ENCODE measurements around the gene JAG1.

Gene JAG1

DNA sequence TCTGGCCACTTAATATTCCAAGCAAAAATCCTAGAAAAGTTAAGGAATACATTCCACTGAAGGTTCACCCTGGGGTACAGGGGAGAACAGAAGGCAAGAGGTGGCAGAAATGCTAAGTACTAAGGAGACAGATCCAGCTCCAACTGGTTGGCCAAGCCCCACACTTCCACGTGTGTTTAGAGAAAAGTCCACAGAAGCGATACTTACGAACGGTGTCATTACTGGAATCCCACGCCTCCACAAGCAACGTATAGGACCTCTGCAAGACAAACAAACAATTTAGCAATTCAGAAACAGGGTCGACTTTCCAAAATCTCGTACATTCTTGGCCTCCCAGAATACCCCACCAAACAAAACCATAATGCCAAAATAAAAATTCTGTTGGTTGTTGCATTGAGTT, 10.0 kb downstream of the JAG1 start:
- DNase-seq (ENCODE audit: low read depth) = no peak
- TF ChIP-seq, protein P1, sequence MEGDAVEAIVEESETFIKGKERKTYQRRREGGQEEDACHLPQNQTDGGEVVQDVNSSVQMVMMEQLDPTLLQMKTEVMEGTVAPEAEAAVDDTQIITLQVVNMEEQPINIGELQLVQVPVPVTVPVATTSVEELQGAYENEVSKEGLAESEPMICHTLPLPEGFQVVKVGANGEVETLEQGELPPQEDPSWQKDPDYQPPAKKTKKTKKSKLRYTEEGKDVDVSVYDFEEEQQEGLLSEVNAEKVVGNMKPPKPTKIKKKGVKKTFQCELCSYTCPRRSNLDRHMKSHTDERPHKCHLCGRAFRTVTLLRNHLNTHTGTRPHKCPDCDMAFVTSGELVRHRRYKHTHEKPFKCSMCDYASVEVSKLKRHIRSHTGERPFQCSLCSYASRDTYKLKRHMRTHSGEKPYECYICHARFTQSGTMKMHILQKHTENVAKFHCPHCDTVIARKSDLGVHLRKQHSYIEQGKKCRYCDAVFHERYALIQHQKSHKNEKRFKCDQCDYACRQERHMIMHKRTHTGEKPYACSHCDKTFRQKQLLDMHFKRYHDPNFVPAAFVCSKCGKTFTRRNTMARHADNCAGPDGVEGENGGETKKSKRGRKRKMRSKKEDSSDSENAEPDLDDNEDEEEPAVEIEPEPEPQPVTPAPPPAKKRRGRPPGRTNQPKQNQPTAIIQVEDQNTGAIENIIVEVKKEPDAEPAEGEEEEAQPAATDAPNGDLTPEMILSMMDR (conservative IDR thresholded peaks at IDR 0.05; ENCODE audit: low read length) = no peak
- no peak overlapping the region for H3K4me3 ChIP-seq (ENCODE audit: low read length)

DNA sequence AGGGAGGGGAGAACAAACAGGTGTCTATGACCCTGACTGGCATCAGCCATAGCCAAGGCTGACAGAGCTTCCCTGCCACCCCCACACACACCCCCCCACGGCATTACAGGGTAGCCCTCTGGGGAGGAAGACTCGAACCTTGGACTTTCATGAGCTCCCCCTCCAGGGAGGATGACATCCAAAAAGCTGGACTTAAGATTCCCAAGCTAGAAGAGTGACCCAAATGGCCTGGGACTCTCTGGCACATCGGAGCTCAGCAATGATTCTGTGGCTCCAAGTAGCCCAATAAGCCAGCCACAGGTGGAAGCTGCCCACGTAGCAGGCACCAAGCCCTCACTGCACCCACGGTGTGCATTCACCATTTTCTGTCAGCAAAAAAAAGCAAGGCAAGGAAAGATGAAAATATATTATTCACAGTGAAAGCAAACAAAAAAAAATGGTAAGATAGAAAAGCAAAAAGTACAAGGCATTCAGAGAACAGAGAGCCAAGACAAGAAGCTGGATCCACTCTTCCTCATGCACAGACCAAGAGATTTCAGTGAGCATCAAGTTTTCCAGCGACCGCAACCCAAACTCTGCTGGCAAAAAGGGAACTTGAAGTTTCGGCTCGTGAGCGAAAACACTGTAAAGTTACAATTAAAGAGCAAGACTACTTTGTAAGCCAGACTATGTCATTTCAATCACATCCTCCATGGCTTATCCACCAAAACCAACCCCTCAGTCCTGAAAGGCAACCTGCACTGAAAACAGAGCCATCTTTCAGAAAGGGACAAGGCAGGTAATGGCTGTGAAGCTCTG, 10.9 kb downstream of the JAG1 start:
- no peak overlapping the region for H3K4me3 ChIP-seq (ENCODE audit: low read length)
- no peak for DNase-seq (ENCODE audit: low read depth)
- TF ChIP-seq, protein P1 (conservative IDR thresholded peaks at IDR 0.05; ENCODE audit: low read length) = no peak

DNA sequence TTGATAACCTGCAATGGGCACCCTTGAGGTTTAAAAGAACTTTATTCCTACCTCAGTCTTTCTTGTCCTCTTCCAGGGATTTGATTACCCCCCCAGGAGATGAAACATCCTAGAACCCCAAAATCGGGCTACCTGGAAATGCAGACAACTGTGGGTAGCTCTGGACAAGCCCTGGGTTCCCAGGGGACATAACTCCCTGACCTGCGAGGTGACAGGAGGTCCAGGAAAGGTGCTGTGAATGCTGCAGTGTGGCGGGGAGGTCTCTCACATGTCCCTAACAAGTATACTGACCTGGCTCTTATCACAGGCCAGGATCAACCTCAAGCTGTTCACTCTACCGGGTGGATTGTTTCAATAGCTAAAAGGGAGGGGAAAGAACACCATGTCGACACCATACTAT, 11.6 kb downstream of the JAG1 start:
- DNase-seq (ENCODE audit: low read depth) = no peak
- TF ChIP-seq, protein P1 (conservative IDR thresholded peaks at IDR 0.05; ENCODE audit: low read length) = no peak
- H3K4me3 ChIP-seq (ENCODE audit: low read length) = no peak overlapping the region

DNA sequence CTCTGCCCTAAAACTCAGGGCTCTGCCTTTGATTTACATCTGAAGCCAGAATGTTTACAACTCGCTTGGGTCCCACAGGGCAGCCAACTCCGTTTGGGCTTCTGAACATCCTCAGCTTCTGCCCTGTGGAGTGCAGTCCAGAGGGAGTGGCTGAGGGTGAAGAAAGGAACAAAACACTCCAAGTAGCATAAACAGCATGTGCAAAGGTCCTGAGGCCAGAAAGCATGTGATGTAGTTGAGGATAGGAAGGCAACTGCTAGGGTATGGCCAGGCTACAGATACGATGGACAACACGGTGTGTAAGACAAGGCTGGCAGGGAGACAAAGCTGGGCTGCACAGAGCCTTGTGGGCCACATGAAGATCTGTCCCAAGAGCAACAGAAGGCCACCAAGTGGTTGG, 12.5 kb downstream of the JAG1 start:
- H3K4me3 ChIP-seq (ENCODE audit: low read length) = no peak overlapping the region
- TF ChIP-seq, protein P1 (conservative IDR thresholded peaks at IDR 0.05; ENCODE audit: low read length) = no peak
- no peak for DNase-seq (ENCODE audit: low read depth)

DNA sequence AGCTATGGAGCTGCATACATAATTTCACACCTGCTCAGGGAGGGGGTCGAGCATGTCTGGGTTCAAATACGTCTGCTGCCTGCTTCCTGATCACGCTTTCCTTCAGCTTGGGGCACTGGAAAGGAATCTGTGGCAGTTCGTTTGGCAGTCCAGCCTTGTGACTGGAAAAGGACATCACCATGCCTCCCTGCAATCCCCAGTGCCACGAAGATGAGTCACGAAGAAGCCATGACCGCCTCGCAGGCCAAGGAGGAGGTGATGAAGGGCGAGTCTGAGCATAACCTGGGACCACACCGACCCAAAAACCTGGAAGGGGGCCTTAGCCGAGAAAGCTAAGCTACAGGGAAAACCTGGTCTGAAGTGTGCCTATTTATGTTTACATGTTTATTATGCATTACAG, 13.1 kb downstream of the JAG1 start:
- TF ChIP-seq, protein P1 (conservative IDR thresholded peaks at IDR 0.05; ENCODE audit: low read length) = no peak
- H3K4me3 ChIP-seq (ENCODE audit: low read length) = no peak overlapping the region
- peak; percentile 17 for DNase-seq (ENCODE audit: low read depth)

DNA sequence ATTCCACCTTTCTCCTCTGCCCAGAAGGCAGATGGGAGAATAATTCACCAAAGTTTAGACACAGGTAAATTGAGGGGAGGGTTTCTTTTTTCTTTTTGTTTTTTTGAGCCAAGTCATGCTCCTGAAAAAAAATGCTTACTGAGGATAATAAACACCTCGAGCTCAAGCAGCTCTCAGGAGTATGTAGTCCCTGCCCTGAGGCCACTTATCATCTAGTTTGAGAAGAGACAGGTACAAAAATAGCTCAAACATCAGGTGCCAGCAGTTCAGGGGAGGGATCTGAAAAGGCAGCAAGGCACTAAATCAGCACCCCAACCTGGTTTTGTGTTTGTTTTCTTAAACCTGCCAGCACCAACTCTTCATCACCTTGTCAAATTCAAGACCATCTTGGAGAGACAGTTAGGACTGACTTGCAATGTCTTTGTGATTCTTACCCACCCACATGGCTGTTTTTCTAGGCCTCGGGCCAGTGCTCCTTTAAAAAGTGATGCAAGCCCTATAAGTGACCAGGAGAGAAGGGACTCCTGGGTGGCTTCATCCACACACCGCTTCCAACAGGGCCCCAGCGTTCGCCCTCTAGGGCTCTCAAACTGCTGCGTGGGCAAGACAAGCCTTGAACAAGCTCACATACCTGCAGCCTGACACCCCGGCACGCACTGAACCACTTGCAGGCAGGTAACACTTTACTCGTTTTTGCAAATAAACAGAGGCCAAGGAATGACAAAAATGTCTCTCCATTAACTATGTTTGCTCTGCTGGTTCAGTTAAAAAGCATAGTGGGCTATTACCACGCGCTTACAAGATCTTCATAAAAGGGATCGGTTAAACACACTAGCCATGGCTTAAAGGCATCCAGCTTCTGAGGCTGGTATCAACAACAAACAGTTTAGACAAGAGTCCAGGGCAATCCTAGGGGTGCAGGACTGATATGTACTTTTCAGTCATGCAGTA, 13.9 kb downstream of the JAG1 start:
- TF ChIP-seq, protein P1 (conservative IDR thresholded peaks at IDR 0.05; ENCODE audit: low read length) = no peak
- DNase-seq (ENCODE audit: low read depth) = no peak
- no peak overlapping the region for H3K4me3 ChIP-seq (ENCODE audit: low read length)
